H1 (cell line): ENCODE measurements around the gene MAP3K10. TPM values are rescaled to one million over a fixed set of nuclear protein-coding genes. Genes with fewer than 3 reads are reported as not detected.

Experiments
- CTCF ChIA-PET: fragments of 300-600 bp; sonication (Branson Sonifier 250); formaldehyde crosslinking; loops from one replicate; lab custom pipeline; 2021; ENCODE audit not compliant: partially characterized antibody; lab: Charles Lee
- POLR2A ChIA-PET: fragments of 300-600 bp; sonication (Branson Sonifier 250); formaldehyde crosslinking; loops from one replicate; lab custom pipeline; 2021; ENCODE audit warnings: inconsistent platforms; ENCODE audit not compliant: partially characterized antibody; lab: Charles Lee
- DNase-seq, 2 experiments: peaks; one replicate each; pipeline versions ENCODE4 v3.0.0 to v3.0.0-alpha.2; 2010 to 2022; ENCODE audit warnings: low spot score in 2 of 2, low read depth in 1 of 2, mixed read lengths in 1 of 2
- FAIRE-seq: peaks from 2 replicates; lab custom pipeline; 2011; peaks lifted over from hg19 to GRCh38; lab: Jason Lieb, UNC
- H2AFZ ChIP-seq: 2 replicates; pipeline ENCODE4 v1.8.1; 2012; ENCODE audit warnings: low read length, inconsistent platforms
- H2AK5ac ChIP-seq: 2 replicates; pipeline ENCODE4 v1.6.1; 2013; ENCODE audit warnings: low read depth, low read length
- H2BK120ac ChIP-seq: replicated peaks from 2 replicates; pipeline ENCODE3; 2013; ENCODE audit warnings: low read depth, low read length, inconsistent platforms
- H2BK12ac ChIP-seq: 2 replicates; pipeline ENCODE4 v1.6.1; 2013; ENCODE audit warnings: low read depth, low read length
- H2BK15ac ChIP-seq: 2 replicates; pipeline ENCODE4 v1.6.1; 2013; ENCODE audit warnings: low read length
- H2BK20ac ChIP-seq: 2 replicates; pipeline ENCODE4 v1.6.1; 2013; ENCODE audit warnings: low read length
- H2BK5ac ChIP-seq: 2 replicates; pipeline ENCODE4 v1.6.1; 2013; ENCODE audit warnings: low read depth, low read length
- H3K14ac ChIP-seq: 2 replicates; pipeline ENCODE4 v1.6.1; 2013; ENCODE audit warnings: inconsistent platforms; ENCODE audit not compliant: insufficient read length
- H3K18ac ChIP-seq: 2 replicates; pipeline ENCODE4 v1.6.1; 2013; ENCODE audit warnings: low read length; ENCODE audit errors: extremely low read depth
- H3K23ac ChIP-seq: 2 replicates; pipeline ENCODE4 v1.6.1; 2013; ENCODE audit warnings: inconsistent platforms; ENCODE audit not compliant: insufficient read length
- H3K23me2 ChIP-seq: 2 replicates; pipeline ENCODE4 v1.6.1; 2013; ENCODE audit warnings: low read depth, low read length
- H3K27ac ChIP-seq: 2 replicates; pipeline ENCODE4 v1.6.1; 2011; ENCODE audit warnings: low read depth, low read length, inconsistent platforms
- H3K27me3 ChIP-seq, 4 experiments: replicated peaks in 1 of 4; 1 replicate in 1 of 4; 2 replicates in 3 of 4; pipeline versions ENCODE4 v1.6.1 to v1.8.1; 2011 to 2013; ENCODE audit warnings: low read length in 3 of 4, mild to moderate bottlenecking in 3 of 4, inconsistent platforms in 2 of 4, mixed read lengths in 2 of 4, moderate library complexity in 1 of 4; ENCODE audit not compliant: control insufficient read depth in 3 of 4, insufficient read depth in 3 of 4; ENCODE audit errors: extremely low read depth in 1 of 4
- H3K36me3 ChIP-seq, 4 experiments: 2 replicates each; pipeline versions ENCODE4 v1.6.1 to v1.8.1; 2011 to 2013; ENCODE audit warnings: mild to moderate bottlenecking in 4 of 4, low read length in 3 of 4, moderate library complexity in 2 of 4, control low read depth in 1 of 4, inconsistent platforms in 1 of 4; ENCODE audit not compliant: insufficient read depth in 4 of 4, control insufficient read depth in 2 of 4
- H3K4ac ChIP-seq: replicated peaks from 2 replicates; pipeline ENCODE3; 2013; ENCODE audit warnings: low read length, low read depth, mixed read lengths, inconsistent platforms; ENCODE audit not compliant: insufficient read length
- H3K4me1 ChIP-seq, 4 experiments: replicated peaks in 1 of 4; 1 replicate in 1 of 4; 2 replicates in 3 of 4; pipeline versions ENCODE4 v1.6.1 to v1.8.1; 2011 to 2013; ENCODE audit warnings: low read length in 3 of 4, inconsistent platforms in 2 of 4, mixed read lengths in 1 of 4; ENCODE audit not compliant: insufficient read depth in 4 of 4, control insufficient read depth in 3 of 4
- H3K4me2 ChIP-seq, 2 experiments: 2 replicates each; pipeline versions ENCODE4 v1.6.1 to v1.8.1; 2011 to 2013; ENCODE audit warnings: low read depth in 2 of 2, low read length in 2 of 2, control low read depth in 1 of 2, inconsistent platforms in 1 of 2, mild to moderate bottlenecking in 1 of 2; ENCODE audit not compliant: insufficient read depth in 1 of 2
- H3K4me3 ChIP-seq, 4 experiments: fragments of 200-600, 300-600 bp in 1 of 4; sonication (generic), shearing (Covaris generic), sonication (Bioruptor Twin) in 1 of 4; 2 replicates each; pipeline versions ENCODE4 v1.5.1 to v1.8.1; 2011 to 2016; ENCODE audit warnings: low read length in 4 of 4, low read depth in 3 of 4, control low read depth in 2 of 4, inconsistent platforms in 2 of 4, mild to moderate bottlenecking in 2 of 4, mixed read lengths in 1 of 4, moderate library complexity in 1 of 4; ENCODE audit not compliant: insufficient read depth in 2 of 4; ENCODE audit errors: extremely low read depth in 1 of 4
- H3K56ac ChIP-seq: replicated peaks from 2 replicates; pipeline ENCODE3; 2013; ENCODE audit warnings: low read depth, mild to moderate bottlenecking, mixed read lengths, low read length, inconsistent platforms; ENCODE audit not compliant: insufficient read length
- H3K79me1 ChIP-seq: 2 replicates; pipeline ENCODE4 v1.6.1; 2013; ENCODE audit warnings: low read depth, low read length, control low read depth
- H3K79me2 ChIP-seq, 2 experiments: 2 replicates each; pipeline versions ENCODE4 v1.6.1 to v1.8.1; 2012 to 2013; ENCODE audit warnings: low read length in 2 of 2, mild to moderate bottlenecking in 2 of 2, inconsistent platforms in 1 of 2; ENCODE audit not compliant: insufficient read depth in 2 of 2, control insufficient read depth in 1 of 2
- H3K9ac ChIP-seq, 4 experiments: replicated peaks in 1 of 4; 1 replicate in 1 of 4; 2 replicates in 3 of 4; pipeline versions ENCODE4 v1.6.1 to v1.8.1; 2011 to 2013; ENCODE audit warnings: low read depth in 3 of 4, low read length in 3 of 4, control low read depth in 2 of 4, mild to moderate bottlenecking in 2 of 4, moderate library complexity in 2 of 4, inconsistent platforms in 1 of 4; ENCODE audit errors: extremely low read depth in 1 of 4
- H3K9me3 ChIP-seq, 2 experiments: 2 replicates each; pipeline versions ENCODE4 v1.6.1 to v1.8.1; 2012 to 2013; ENCODE audit warnings: mild to moderate bottlenecking in 2 of 2, moderate library complexity in 2 of 2, control low read depth in 1 of 2, inconsistent platforms in 1 of 2, low read depth in 1 of 2, low read length in 1 of 2, mixed read lengths in 1 of 2; ENCODE audit not compliant: insufficient read depth in 2 of 2
- H4K20me1 ChIP-seq, 2 experiments: replicated peaks in 1 of 2; 2 replicates each; pipeline versions ENCODE3 to v1.8.1; 2011 to 2013; ENCODE audit warnings: inconsistent platforms in 2 of 2, low read length in 2 of 2, mild to moderate bottlenecking in 1 of 2; ENCODE audit not compliant: insufficient read depth in 2 of 2, control insufficient read depth in 1 of 2
- H4K5ac ChIP-seq: 2 replicates; pipeline ENCODE4 v1.6.1; 2013; ENCODE audit warnings: low read length, low read depth, mixed read lengths, inconsistent platforms; ENCODE audit not compliant: insufficient read length
- H4K8ac ChIP-seq: 2 replicates; pipeline ENCODE4 v1.8.0; 2013; ENCODE audit warnings: mild to moderate bottlenecking, moderate library complexity, low read length, inconsistent platforms; ENCODE audit not compliant: insufficient read depth; ENCODE audit errors: extremely low read depth
- H4K91ac ChIP-seq: replicated peaks from 2 replicates; pipeline ENCODE3; 2013; ENCODE audit warnings: low read length, mixed read lengths, inconsistent platforms; ENCODE audit not compliant: insufficient read length
- FOSL1 ChIP-seq: IDR thresholded peaks from 2 replicates; pipeline ENCODE4 v1.6.1; 2011; ENCODE audit warnings: mild to moderate bottlenecking, low read depth, low read length, moderate library complexity; ENCODE audit not compliant: insufficient read depth
- WGBS, 2 experiments: shearing (Covaris generic) in 1 of 2; methylation state at CpG; one replicate each; pipeline versions ENCODE4 v1.1.6 to v1.1.7; 2013 to 2015; ENCODE audit warnings: low lambda C conversion rate in 2 of 2, mixed read lengths in 2 of 2, inconsistent platforms in 1 of 2, low coverage in 1 of 2, missing lambda C conversion rate in 1 of 2; ENCODE audit not compliant: insufficient replicate concordance in 2 of 2, insufficient coverage in 1 of 2, insufficient read length in 1 of 2; ENCODE audit errors: extremely low coverage in 1 of 2, missing lambda C conversion rate in 1 of 2; 5-methylcytosine and 5-hydroxymethylcytosine counted together
- polyA plus RNA-seq, 7 experiments: library from polyadenylated mRNA; depleted of rRNA in 3 of 7; stranded (reverse) in 5 of 7; unstranded in 2 of 7; fragments of >200 nt in 5 of 7; fragments of 200-250 nt in 2 of 7; gene quantifications; 1 replicate in 5 of 7; 2 replicates in 1 of 7; 4 replicates in 1 of 7; pipeline versions ENCODE4 v1.2.1 to v1.2.3, GENCODE V29; 2011 to 2013; ENCODE audit warnings: missing spikeins in 2 of 7, mixed read lengths in 2 of 7
- total RNA-seq: library from RNA; stranded (reverse); fragmentation: NEBNext Ultra II Directional; extraction: Animal tissue kit (Norgen Biotek cat#: 25700); gene quantifications from 2 replicates; pipeline ENCODE4 v1.2.1, GENCODE V29; 2021

The MAP3K10 gene
- total and polyA plus RNA-seq, 2 of the 8 experiments (the other 6 are each of a cell fraction or from before 2014, with no cell fraction given), result 4.9 to 15.9 TPM

- Histone ChIP-seq H2BK120ac (no peak overlapping the region), H2AFZ (no peak overlapping the region), H3K23me2 (peaks cover 5% of the 10 kb centered on the region), H3K27me3 (peaks cover 0 to 28% (median 13%) of the 10 kb centered on the region in 4 experiments; a peak in 5 of 7 replicates), H3K56ac (no peak overlapping the region), H4K20me1 (peaks cover 0 to 2% of the 10 kb centered on the region in 2 experiments), H3K36me3 (no peaks in the 10 kb centered on the region), H2BK15ac (no peak overlapping the region), H3K4me3 (no peak overlapping the region), H4K5ac (no peak overlapping the region), H3K23ac (no peak overlapping the region), H4K91ac (no peak overlapping the region), H3K4me2 (no peak overlapping the region), H2BK20ac (no peak overlapping the region), H3K9ac (no peak overlapping the region), H4K8ac (no peak overlapping the region), H3K27ac (no peak overlapping the region), H3K18ac (no peak overlapping the region), H3K79me1 (no peaks in the 10 kb centered on the region), H3K14ac (no peak overlapping the region), H2BK5ac (no peak overlapping the region), H2AK5ac (no peak overlapping the region), H2BK12ac (no peak overlapping the region), H3K4me1 (peaks cover 0 to 19% (median 14%) of the 10 kb centered on the region in 4 experiments; a peak in 6 of 7 replicates), H3K4ac (no peak overlapping the region), H3K79me2 (no peaks in the 10 kb centered on the region), H3K9me3 (no peaks in the 10 kb centered on the region)
- DNase-seq (no peak), FAIRE-seq (no peak)
- 81% methylated on average over 3 of the region's 3 CpGs; no CpG with 5 or more reads in 1 of the 2 experiments for WGBS, 2 experiments
- CTCF ChIA-PET, result interaction anchor here (0.7 to 3.3 kb wide), 2 partner anchors 12 to 82 kb away, joined by 4 to 18 read pairs; partner anchors contain the start of gene TTC9B
- POLR2A ChIA-PET, result interaction anchor here (0.6 to 1.3 kb wide), 3 partner anchors 11 to 58 kb away, joined by 3 to 4 read pairs (median 3); partner anchors contain the start of gene TTC9B
- no peak for TF ChIP-seq FOSL1
Observed at GRCh38 chr19:40229484-40229883, 38.3 kb downstream of the MAP3K10 start.
